Erythroblast (primary cell): ENCODE results near the gene RPS4Y2.

Experiments
- GATA1 ChIP-seq: IDR thresholded peaks from 2 replicates; pipeline ENCODE4 v1.6.1; 2011; ENCODE audit warnings: low read depth, mild to moderate bottlenecking, control low read depth, low read length, moderate library complexity
- POLR2A ChIP-seq: IDR thresholded peaks from 2 replicates; pipeline ENCODE4 v1.6.1; 2011; ENCODE audit warnings: mild to moderate bottlenecking, low read length

- TF ChIP-seq POLR2A = no peak
- no peak for TF ChIP-seq GATA1
These were observed 24.3 kb downstream of the RPS4Y2 start for GRCh38 chrY:20780104-20780654.
